ENCODE results near the gene PDE3A.

PDE3A gene

GRCh38 chr12:20681334-20681733 is 313.0 kb downstream of the PDE3A start:
- DNase-seq (ENCODE audit: low read depth in 2 of 3, low spot score in 2 of 3) = no peak

DNA sequence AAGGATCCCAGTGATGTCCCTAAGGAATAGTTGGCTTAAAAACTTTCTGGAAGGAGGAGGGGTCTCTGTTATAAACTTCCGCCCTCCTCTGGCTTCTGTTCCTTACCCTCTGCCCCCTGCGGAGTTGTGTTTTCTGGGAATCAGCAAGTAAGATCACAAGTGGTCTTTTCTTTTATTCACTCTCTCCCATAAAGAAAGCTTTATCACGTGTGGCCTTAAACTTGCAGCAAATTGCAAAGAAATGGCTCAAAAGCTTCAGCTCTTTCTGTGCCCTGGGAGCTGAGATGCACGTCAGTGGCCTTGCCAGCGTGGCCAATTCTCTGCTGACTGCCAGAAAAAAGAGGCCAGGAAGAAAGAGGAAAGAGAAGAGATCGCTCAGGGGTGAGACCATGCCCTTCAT is 326.9 kb downstream of the PDE3A start, which contains the start of gene SLCO1C1:
Gene SLCO1C1 (plus strand): TSS at position 101 of the 400 bp plus-strand sequence. CDS start 4,245 bp downstream, outside the sequence.
- no peak for DNase-seq (ENCODE audit: low read depth in 2 of 3, low spot score in 2 of 3)

- DNase-seq (ENCODE audit: low read depth in 2 of 3, low spot score in 2 of 3) = no peak
These were observed 328.0 kb downstream of the PDE3A start for GRCh38 chr12:20696181-20696905.

DNA sequence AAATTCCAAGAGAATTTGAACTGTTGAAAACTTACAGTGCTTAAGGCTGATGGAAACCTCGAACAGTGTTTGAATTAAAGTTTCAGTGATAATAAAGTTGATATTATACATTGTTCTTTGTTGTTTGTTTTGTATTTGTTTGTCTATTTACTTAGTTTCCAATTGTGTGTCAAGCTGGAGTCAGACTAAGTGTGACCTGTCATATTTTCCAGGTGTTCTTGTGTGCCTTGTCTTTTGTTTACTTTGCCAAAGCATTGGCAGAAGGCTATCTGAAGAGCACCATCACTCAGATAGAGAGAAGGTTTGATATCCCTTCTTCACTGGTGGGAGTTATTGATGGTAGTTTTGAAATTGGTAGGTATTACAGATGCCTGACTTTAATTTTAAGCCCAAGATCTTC is 332.8 kb downstream of the PDE3A start:
- no peak for DNase-seq (ENCODE audit: low read depth in 2 of 3, low spot score in 2 of 3)

DNA sequence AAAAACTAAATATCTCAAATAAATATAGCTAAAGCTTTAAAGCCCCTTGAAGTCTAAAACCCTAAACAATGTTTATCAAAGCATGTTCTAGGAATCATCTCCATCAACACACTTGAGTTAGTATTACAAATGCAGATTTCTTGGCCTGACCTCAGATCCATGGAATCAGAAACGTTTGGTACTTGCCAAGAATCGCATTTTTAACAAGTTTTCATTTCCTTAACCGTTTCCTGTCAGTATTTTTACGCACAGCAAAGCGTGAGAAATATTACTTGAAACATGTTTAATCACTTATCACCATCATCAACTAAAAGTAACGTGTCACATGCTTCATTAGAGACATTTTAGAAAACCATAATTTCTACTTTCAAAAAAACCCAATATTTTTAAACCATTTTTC is 336.5 kb downstream of the PDE3A start:
- DNase-seq (ENCODE audit: low read depth in 2 of 3, low spot score in 2 of 3) = no peak

DNA sequence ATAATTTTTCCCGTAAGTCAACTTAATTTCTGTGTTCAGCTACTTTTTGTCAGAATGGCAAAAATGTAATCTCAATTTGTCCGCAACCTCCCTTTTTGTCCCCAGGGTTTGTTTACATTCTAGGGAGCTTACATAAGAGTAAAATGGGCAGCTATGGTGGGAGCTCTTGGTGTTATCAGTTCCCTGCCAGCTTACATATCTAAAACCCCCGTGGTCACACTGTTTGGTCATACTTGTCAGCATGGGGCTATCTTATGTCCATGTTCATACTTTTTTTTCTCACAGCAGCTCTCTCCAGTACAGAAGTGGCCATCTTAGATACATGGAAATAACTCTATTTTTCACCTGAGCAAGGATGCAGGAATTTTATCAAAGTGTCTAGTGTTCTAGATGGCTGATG is 343.5 kb downstream of the PDE3A start:
- DNase-seq (ENCODE audit: low read depth in 2 of 3, low spot score in 2 of 3) = no peak

- no peak for DNase-seq (ENCODE audit: low read depth in 2 of 3, low spot score in 2 of 3)
These were observed 347.7 kb downstream of the PDE3A start for GRCh38 chr12:20716037-20716436.

GRCh38 chr12:20716985-20717384 is 348.6 kb downstream of the PDE3A start:
- DNase-seq (ENCODE audit: low read depth in 2 of 3, low spot score in 2 of 3) = no peak

DNA sequence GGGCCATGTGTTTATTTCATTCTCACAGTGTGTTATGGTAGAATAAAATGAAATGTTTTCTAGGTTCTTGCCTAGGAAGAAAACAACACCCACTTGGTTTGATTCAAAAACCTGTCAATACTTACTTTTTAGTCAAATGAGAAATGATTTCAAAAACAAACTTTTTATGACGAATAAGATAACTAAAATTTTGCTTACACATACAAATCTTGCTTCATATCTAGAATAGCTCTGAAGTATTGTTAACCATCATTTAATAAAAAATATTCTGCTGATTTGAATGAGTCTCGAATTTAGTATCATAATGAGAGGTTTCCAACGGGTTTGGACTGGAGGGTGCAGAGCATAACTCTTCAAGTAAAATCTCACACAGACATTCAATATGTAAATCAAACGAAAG is 350.0 kb downstream of the PDE3A start:
- DNase-seq (ENCODE audit: low read depth in 2 of 3, low spot score in 2 of 3) = no peak

- DNase-seq (ENCODE audit: low read depth in 2 of 3, low spot score in 2 of 3) = no peak
These were observed 353.8 kb downstream of the PDE3A start for GRCh38 chr12:20722142-20722541.

DNA sequence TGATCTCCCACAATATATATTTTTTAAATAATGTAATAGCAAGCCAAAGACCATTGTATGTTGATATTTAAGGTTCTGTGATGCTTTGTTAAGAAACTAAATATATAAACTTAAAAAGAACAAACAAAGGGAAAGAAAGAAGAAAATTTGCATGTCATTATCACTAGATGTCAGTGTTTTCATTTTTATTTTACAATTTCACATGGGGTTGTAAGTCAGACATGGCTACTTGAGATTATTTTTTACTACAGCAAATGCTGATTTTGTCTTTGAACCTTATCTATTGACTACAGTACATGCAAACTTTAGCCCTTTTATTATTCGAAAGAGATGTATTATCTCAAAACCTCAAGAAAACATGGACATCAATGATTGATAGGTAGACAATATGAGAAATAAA is 362.9 kb downstream of the PDE3A start:
- DNase-seq (ENCODE audit: low read depth in 2 of 3, low spot score in 2 of 3) = no peak

All from activated CD8-positive, alpha-beta memory T cell treated with anti-CD3 and anti-CD28 coated beads for 48 hours (primary cell).